ENCODE results near the gene MPZL3. TPM values are rescaled to one million over a fixed set of nuclear protein-coding genes. Genes with fewer than 3 reads are reported as not detected.

MPZL3 gene
- polyA plus RNA-seq, 4 donors = 2.4 to 6.8 (median 5.2) TPM

DNA sequence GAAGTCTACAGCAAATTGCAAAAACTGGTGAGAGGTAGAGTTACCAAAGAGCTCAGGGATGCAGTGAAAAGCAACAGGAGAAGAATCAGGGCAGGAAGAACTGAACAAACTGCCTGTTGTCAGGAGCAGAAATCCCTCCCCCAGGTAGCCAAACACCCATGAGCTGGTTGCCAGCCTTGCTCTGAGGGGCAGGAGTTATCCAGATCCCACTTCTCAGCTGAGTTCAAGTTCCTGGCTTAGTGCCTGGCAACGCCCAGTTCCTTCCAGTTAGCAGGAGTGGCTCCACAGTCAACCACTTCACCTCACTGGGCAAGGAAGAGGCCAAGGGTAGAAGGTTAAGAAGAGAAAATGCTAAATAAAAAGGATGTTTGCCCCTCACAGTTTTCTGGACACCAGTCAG, 13.8 kb upstream of the MPZL3 start:
- no peak for DNase-seq (ENCODE audit: low read depth in 4 of 4, low spot score in 3 of 4)

DNA sequence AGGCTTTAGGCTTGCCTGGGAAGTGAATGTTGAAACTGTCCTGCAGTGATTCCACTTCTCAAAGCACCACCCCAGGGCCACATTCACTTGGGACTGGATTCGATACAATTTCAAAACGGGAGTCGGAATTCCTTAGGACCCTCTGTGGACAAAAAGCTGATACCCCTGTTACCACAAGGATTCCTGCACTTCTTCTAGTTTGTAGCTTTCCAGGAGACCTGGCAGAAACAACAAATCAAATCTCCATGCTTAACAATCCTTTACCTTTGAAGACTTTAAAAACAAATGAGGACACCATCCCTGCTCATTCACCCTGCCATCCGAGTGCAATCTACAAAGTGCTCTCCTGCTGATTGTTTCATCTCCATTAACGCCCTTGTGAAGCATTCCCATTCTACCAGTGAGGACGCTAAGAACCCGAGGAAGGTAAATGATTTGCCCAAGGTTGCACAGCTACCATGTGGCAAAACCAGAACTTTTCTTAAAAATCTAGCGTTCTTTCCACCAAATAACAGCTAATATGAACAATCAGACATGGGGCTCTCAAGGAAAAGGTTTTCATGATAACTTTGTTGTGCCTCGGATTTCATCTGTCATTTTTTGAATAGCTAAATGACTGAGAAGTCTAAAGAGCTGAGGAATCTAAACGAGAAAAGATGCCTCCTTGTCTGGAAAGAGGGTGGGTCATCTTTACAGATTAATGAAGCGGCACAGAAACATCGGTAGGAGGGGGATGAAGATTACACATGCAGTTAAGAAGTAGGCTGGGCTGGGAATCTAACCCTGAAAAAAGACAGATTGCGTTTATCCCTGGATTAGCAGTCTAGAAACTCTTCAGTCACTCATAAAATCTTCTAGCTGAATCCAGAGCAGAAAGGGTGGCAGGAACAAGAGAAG, 12.7 kb upstream of the MPZL3 start:
- no peak for DNase-seq (ENCODE audit: low read depth in 4 of 4, low spot score in 3 of 4)

DNA sequence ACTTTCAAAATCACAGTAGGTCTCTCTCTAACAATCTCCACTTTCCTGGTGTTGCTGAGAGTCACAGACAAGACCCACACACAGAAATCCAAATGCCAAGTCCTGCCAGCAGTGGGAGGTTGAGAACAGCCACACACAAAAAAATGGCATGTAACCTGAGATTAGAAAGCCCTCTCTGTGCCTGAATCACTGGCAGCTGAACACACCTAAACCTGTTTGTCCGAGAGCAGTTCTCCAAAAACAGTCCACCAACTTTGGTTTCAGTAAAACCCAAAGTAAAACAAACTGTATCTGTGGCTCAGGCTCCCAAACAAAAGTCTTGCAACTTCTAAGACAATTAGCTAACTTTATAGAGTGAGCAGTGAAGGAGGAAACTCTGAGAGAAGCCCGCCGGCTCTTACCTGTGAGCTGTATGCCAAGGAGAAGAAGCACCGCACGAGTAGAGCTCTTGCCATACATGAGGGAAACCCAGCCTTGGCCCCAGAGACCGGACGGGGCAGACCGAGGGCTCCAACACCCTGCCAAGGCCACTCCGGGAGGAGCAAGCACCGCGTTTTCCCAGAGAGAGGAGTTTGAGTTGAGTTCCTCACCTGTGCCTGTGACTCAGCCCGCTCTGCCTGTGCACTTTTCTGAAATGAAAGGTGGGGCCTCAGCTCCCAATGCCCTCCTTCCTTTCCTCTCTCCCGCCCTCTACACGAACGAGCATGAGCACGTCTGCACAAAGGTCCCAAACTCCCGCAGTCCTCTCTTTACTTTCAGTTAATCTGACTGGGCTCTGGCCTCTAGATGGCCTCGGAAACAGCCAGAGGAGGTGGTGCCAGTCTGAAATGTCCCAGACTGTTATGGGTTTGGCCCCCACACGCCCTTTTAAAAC, 11.8 kb upstream of the MPZL3 start, which contains the start of gene MPZL2:
MPZL2 (minus strand) TSS at position 603 of the 874 bp plus-strand sequence; CDS start at position 459, 144 bp downstream.
- no peak for DNase-seq (ENCODE audit: low read depth in 4 of 4, low spot score in 3 of 4)

DNA sequence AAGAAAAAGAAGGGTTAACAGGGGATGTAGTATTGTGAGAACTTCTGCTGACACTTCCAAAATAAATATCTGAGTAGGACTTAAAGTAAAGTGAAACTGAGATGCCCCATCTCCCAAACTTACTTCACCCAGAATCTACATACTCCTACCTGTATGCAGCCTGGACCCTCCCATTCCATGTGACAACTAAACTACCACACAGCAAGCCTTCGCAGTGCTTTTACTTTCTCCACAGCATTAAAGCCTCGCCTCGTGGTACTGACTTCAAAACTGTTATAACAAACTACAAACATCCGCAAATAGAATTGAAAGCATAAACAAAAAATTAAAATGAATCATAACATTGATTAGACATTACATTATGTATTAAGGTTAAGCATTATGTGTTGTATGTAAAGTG, 10.9 kb upstream of the MPZL3 start:
- no peak for DNase-seq (ENCODE audit: low read depth in 4 of 4, low spot score in 3 of 4)

DNA sequence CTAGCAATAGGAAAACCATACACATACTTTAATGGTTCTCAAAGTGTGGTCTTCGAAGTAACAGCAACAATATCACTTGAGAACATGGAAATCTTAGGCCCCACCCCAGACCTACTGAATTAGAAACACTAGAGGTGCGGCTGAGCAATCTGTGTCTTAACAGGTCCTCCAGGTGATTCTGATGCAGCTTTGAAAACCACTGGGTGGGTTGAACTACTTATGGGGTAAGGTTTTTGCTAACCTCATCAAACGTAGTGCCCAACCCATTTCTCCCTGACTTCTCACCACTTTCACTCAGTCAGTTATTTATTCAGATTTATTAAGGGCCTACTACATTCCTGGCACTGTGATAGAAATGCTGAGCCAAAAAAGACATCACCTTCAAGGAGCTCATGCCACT, 8.2 kb upstream of the MPZL3 start:
- DNase-seq (ENCODE audit: low read depth in 4 of 4, low spot score in 3 of 4) = no peak

DNA sequence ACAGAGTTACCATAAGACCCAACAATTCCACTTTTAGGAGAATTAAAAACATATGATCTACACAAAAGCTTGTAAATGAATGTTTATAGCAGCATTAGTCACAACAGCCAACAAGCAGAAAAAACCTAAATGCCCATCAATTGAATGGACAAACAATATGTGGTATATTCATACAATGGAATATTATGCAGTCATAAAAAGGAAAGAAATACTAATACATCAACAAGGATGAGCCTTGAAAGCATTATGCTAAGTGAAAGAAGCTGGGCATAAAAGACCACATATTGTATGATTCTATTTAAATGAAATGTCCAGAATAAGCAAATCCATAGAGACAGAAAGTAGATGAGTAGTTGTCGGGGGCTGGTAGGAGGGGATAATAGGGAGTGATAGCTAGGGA, 7.0 kb upstream of the MPZL3 start:
- no peak for DNase-seq (ENCODE audit: low read depth in 4 of 4, low spot score in 3 of 4)

DNA sequence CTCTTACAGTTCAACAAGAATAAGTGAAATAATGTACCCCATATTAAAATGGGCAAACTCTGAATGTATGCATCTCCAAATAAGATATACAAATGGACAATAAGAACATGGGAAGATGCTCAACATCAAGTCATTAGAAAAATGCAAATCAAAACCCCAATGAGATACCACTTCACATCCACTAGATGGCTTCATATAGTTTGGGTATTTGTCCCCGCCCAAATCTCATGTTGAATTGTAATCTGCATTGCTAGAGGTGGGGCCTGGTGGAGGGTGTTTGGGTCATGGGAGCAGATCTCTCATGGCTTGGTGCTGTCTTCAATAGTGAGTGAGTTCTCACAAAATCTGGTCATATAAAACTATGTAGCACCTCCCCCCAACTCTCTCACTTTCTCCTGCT, 6.2 kb upstream of the MPZL3 start:
- DNase-seq (ENCODE audit: low read depth in 4 of 4, low spot score in 3 of 4) = no peak

DNA sequence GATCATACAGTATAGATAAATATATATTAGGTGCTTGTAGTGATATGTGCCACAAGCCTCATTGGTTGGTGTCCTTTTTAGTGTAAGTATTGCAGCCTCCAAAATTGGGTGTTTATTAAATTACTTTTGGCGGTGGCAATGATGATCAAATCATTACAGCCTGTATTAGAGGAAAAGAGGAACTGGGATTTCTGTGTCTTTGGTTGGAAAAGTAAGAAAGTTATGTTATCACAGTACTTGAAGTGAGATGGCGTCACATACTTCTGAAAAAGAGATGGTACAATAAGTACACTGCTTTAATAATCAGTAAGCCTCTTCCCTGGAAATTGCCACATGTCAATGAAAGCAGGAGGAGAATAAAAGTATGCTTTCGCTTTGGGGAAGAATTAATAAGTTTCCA, 523 bp upstream of the MPZL3 start:
- DNase-seq (ENCODE audit: low read depth in 4 of 4, low spot score in 3 of 4) = no peak

DNA sequence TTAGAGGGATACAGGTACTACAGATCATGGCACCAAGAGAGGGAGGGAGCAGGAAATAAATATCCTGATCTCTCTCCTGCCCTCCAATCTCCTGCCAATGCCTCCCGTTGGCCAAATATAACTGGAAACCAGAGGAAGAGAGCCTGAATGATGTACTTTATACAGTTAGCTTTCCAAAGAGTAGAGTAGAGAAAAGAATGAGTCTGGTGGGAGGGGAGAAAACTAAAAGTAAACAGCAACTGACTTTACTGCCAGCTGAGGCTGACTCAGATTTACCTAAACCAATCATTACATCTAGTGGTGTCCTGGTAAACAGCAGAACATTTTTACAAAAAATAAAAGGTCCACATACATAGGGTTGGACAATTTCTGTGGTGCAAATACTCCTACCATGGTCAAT, 5.1 kb downstream of the MPZL3 start:
- DNase-seq (ENCODE audit: low read depth in 4 of 4, low spot score in 3 of 4) = no peak

DNA sequence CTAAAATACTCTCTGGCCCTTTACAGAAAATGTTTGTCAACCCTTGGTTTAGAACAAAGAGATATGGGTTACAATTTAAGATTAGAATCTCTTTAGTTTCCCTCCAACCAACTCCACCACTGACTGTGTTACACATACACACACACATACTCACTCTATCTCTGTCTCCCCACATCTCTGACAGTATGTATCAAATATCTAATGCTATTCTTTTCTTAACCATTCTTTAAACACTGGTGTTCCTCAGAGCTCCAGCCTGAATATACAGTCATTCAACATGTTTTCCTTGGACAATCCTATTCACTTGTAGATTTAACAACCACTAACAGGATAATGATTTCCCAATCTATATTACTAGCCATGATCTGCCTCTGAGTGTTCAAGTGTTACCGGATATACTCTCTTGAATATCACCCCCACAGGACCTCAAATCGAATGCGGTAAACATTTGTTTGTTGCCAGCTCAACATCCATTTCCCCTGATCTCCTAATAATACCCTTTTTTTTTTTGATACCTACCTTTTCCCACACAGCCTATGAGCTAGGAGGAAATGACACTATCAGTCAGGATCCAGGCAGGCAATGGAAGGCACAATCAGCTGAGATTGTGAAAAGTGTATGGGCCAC, 6.1 kb downstream of the MPZL3 start:
- DNase-seq (ENCODE audit: low read depth in 4 of 4, low spot score in 3 of 4) = no peak

DNA sequence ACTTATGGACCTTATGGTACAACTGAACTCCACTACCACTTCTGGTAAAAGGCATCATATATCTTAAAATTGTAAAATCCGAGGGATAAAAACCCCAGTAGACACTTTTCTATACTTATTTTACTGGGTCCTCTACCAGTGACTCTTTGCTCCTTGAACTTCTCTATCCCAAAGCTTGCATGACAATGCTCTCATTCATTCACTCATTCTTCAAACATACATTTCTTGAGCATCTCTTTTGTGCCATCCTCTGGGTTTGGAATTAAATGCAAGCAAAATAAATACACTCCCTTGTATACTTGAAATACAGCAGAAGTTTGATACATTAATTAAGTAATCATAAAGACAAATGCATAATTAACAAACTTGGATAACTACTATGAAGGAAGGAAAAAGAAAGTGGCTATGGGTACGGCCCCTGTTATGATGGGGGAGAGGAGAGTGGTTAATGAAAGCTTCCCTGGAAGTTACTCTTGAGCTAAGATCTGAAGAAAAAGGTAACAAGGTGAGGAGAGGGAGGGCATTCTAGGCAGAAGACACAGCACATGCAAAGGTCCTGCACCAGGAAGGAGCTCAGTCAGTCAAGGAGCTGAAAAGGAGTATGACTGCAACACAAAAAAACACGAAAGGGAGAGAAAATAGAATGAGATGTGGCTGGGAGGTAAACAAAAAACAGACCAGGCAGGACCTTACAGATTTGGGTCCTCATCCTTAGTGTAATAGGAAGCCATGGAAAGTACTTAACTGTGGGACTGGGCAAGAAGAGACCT, 8.0 kb downstream of the MPZL3 start:
- DNase-seq (ENCODE audit: low read depth in 4 of 4, low spot score in 3 of 4) = no peak

DNA sequence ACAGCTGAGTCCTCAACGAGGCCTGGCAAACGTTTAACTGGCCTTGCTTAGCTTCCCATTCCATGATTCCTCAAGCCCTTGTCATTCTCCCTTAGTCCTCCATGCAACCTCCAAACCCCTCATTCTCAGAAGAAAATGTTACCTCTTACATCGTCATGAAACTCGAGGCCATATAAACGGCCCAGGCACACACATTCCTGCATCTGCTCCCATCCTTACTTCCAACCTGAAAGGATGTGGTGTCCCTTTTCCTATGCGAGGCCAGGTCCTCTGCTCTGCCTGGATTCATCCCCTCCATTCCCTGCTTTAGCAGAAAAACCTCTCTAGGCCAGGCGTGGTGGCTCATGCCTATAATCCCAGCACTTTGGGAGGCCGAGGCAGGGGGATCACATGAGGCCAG, 9.0 kb downstream of the MPZL3 start:
- no peak for DNase-seq (ENCODE audit: low read depth in 4 of 4, low spot score in 3 of 4)

DNA sequence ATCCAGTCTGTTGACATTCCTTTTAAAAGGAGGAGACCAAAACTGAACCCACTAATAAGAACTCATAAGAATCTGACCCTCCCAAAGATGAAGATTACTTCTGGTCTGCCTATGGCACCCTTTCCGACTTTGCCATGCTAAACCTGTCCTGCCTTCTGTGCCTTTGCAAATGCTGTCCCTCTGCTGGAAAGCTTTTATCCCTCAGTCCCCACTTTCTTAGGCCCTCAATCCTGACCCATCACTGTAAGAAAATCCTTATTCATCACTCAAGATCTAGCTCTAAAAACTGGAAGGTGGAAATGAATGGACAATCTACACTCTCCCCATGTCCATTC, 10.4 kb downstream of the MPZL3 start:
- DNase-seq (ENCODE audit: low read depth in 4 of 4, low spot score in 3 of 4) = no peak

DNA sequence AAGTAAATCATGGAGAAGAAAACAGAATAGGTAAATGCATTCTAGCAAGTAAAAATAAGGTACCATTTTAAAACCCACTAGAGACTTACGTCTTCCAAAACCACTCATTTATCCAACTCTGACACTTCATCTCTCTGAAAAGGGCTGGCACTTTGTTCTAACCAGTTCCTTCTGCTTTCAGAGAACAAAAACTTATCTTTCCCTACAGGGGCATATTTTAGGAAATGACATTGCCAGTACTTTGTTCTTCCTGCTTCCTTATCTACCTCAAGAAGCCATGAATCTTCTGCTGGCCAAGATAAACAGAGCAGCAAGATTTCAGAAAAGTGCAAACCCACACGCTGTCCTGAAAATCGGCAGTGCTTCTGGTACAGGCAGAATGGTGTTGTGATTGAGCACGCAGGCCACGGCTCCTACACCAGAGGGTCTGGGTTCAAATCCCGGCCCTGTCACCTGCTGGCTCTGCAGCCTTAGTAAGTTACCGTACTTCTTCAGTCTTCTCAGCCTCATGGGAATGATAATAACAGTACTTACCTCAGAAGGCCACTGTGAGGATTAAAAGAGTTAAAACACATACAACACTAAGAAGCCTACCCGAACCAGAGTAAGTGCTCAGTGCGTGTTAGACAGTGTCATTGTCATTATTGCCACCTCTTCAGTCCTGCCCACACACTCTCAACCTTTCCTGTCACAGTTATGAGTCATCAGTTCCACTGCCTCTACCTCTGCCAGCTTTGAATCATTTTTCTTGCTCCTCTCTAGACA, 11.0 kb downstream of the MPZL3 start:
- DNase-seq (ENCODE audit: low read depth in 4 of 4, low spot score in 3 of 4) = no peak

DNA sequence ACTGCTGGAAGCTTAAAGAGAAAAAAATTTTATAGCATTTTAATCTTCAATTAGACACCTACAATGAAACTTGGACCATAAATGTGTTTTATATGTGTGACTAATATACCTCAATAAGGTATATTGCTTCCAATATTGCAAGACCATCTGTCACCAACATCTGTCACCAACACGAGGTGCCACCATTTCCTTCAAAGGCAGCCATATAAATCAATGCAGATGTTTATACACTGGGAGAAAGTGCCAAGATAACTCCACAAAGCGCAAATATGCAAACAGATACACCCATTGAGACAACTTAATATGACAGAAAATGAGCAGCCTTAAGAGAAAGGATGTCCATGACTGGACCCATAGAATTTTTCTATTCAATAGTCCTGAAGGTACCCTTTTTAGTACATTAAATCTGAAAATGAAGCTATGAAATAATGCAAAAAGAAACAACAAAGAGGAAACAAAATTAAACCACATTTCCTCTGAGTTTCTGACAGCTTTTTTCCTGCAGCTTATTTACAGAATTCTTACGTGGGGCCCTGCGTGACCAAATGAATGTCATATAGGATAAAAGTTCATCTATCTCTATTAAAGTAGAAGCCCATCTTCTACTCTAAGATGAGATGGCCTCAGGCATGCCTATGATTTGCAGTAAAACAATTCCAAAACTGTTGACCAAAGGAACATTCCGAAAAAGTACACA, 12.5 kb downstream of the MPZL3 start:
- no peak for DNase-seq (ENCODE audit: low read depth in 4 of 4, low spot score in 3 of 4)

DNA sequence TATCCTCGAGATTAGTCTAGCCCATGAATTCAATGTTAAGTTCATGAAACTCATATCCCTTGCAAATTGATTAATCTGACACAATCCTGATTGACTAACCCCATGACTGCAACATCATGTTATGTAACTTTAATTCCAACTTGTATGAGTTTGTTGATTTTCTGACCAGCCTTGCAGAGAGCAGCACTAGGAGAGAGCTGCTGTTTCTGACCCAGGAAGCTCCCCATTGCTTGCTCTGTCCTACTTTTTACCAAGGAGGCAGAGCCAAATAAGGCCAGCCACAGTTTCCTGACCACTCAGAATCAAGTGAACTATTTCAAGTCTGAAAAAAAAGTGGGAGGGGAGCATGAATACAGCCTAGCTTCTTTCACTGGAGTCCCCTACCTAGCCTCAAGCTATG, 13.2 kb downstream of the MPZL3 start:
- no peak for DNase-seq (ENCODE audit: low read depth in 4 of 4, low spot score in 3 of 4)

DNA sequence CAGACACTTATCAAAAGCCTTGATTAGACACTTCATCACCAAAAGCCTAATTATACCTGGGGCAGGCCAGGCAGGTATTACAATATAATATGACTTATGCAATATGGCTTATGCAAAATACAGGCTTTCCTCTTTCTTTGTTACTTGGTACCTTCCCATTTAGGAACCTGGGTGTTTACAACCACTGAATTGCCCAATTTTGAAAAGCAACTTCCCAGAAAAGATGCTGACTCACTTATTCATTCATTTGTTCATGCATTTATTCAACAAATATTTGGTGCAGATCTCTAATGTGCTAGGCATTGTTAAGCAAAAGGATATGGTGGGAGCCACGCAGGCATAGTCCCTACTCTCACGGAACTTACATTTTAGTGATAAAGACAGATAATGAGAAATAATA, 13.7 kb downstream of the MPZL3 start:
- DNase-seq (ENCODE audit: low read depth in 4 of 4, low spot score in 3 of 4) = no peak

DNA sequence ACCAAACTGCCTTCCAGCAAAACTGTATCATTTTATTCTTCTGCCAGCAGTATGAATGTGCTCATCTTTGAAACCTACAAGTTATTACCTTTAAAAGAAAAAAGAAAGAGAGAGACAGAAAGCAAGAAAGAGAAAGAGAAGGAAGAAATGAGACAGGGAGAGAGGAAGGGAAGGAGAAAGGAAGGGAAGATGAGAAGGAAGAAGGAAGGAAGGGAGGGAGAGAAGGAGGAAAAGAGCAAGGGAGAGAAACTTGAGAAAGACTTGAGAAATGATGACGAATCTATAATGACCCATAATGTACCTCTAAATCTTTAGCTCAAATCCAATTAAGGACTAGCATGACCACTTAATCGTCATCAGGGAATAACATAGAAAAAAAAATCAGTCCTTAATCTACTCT, 16.0 kb downstream of the MPZL3 start:
- DNase-seq (ENCODE audit: low read depth in 4 of 4, low spot score in 3 of 4) = no peak

DNA sequence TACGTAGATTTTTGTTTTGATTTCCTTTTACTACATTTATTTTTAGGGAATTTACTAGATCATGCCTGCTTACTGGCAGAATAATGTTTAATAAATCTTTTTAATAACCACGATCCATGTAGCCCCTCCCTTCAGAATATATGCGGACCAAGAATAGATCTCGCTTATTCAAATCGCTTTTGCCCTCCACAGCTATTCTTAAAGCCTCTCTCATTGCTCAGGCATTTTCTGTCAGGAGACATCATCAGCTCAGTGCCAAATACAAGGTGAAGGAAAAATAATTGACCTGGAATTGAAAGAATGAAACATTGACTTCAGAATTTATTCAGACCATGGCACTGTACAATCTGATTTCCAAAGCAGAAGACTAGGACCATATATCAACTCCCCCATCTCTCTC, 17.3 kb downstream of the MPZL3 start:
- DNase-seq (ENCODE audit: low read depth in 4 of 4, low spot score in 3 of 4) = no peak

All from left renal pelvis (tissue), 4 donors.